Measurements from ENCODE around the gene SYT1.

Gene SYT1

GRCh38 chr12:79298506-79298905, 433.9 kb downstream of the SYT1 start:
- DNase-seq (ENCODE audit: low read depth), result no peak
- no peak overlapping the region for H3K4me3 ChIP-seq (ENCODE audit: low read depth, low read length)
- TF ChIP-seq, protein P1, sequence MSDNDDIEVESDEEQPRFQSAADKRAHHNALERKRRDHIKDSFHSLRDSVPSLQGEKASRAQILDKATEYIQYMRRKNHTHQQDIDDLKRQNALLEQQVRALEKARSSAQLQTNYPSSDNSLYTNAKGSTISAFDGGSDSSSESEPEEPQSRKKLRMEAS (IDR thresholded peaks at IDR 0.05; ENCODE audit: low read depth, low read length), result no peak
- TF ChIP-seq POLR2A (IDR thresholded peaks at IDR 0.05; ENCODE audit: extremely low read depth, insufficient read length), result no peak
- TF ChIP-seq MYC (IDR thresholded peaks at IDR 0.05; ENCODE audit: low read depth, low read length), result no peak
- TF ChIP-seq, protein P2, sequence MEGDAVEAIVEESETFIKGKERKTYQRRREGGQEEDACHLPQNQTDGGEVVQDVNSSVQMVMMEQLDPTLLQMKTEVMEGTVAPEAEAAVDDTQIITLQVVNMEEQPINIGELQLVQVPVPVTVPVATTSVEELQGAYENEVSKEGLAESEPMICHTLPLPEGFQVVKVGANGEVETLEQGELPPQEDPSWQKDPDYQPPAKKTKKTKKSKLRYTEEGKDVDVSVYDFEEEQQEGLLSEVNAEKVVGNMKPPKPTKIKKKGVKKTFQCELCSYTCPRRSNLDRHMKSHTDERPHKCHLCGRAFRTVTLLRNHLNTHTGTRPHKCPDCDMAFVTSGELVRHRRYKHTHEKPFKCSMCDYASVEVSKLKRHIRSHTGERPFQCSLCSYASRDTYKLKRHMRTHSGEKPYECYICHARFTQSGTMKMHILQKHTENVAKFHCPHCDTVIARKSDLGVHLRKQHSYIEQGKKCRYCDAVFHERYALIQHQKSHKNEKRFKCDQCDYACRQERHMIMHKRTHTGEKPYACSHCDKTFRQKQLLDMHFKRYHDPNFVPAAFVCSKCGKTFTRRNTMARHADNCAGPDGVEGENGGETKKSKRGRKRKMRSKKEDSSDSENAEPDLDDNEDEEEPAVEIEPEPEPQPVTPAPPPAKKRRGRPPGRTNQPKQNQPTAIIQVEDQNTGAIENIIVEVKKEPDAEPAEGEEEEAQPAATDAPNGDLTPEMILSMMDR (IDR thresholded peaks at IDR 0.05; ENCODE audit: low read depth, low read length), result no peak

- no peak for DNase-seq (ENCODE audit: low read depth)
- TF ChIP-seq, protein P2 (IDR thresholded peaks at IDR 0.05; ENCODE audit: low read depth, low read length), result no peak
- TF ChIP-seq MYC (IDR thresholded peaks at IDR 0.05; ENCODE audit: low read depth, low read length), result no peak
- no peak overlapping the region for H3K4me3 ChIP-seq (ENCODE audit: low read depth, low read length)
These were observed 435.0 kb downstream of the SYT1 start for GRCh38 chr12:79299447-79300198.

DNA sequence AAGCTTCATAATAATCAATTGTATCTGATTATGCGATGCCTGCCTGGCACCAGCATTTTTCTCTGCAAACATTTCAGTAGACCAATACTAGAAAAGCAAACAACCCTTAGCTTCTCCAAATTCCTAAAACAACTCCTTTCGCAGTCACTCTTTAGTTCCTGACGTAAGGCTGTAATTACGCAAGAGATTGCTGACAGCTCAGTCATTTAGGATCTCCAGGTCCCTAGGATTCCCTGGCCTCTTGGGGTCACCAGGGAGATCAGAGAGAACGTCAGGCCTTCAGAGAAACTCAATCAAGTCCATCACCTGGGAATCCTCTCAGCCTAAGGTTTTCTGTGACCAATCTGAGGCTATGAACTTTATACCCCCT, 435.6 kb downstream of the SYT1 start:
- H3K4me3 ChIP-seq (ENCODE audit: low read depth, low read length), result no peak overlapping the region

DNA sequence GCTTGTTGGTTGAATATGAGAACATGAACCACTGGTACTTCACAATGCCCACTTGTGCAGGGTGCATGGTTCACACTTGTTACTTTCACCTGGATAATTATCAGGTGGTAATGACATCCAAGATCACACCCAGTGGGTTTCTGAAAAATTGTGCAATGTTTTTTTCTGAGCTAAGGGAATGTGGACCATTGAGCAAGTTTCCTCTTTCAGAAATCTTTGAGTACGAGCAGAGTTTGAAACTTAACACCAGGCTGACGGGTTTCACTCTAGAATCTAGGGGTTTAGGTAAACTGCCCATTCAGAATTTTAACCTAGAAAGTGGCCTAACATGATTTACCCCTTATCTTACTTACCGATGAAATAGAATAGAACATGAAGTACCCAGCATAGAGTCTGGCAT, 436.6 kb downstream of the SYT1 start:
- DNase-seq (ENCODE audit: low read depth), result no peak
- H3K4me3 ChIP-seq (ENCODE audit: low read depth, low read length), result no peak overlapping the region
- TF ChIP-seq, protein P2 (IDR thresholded peaks at IDR 0.05; ENCODE audit: low read depth, low read length), result no peak
- TF ChIP-seq, protein P1 (IDR thresholded peaks at IDR 0.05; ENCODE audit: low read depth, low read length), result no peak
- TF ChIP-seq POLR2A (IDR thresholded peaks at IDR 0.05; ENCODE audit: extremely low read depth, insufficient read length) (no peak), MYC (IDR thresholded peaks at IDR 0.05; ENCODE audit: low read depth, low read length) (no peak)

More for the DNA sequence above, 435.6 kb downstream of the SYT1 start:
- peak; percentile 8 for DNase-seq (ENCODE audit: low read depth)
- TF ChIP-seq POLR2A (IDR thresholded peaks at IDR 0.05; ENCODE audit: extremely low read depth, insufficient read length) (no peak), MYC (IDR thresholded peaks at IDR 0.05; ENCODE audit: low read depth, low read length) (no peak)
- TF ChIP-seq, protein P1 (IDR thresholded peaks at IDR 0.05; ENCODE audit: low read depth, low read length), result no peak

DNA sequence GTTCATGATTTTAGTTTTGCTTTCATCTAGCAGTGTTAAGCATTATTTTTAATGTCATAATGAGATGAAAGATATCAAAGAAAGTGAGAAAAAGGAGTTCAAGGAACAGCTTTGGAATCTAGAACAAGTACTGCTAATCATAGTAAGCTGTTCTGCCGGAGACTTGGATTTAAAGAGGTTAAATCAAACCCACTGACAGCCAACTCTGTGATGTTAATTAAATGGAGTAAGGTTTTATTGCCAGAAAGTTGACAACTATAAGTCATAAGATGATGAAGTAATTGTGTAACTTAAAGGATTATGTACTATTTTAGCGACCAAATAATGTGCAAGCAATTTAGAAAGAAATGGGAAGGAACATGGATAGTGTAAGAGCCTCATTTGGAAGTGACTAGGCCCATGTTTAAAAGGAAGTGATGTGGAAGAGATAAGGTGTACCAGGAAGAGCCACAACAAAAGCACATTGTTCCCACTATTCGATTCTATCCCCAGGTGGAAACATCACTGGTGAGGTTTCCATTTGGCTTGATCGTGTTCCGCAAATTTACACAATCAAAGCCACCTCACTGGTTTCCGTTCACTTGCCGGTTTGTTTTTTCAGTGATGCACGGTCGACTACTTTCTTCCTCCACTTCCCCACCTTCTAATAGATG, 437.7 kb downstream of the SYT1 start:
- H3K4me3 ChIP-seq (ENCODE audit: low read depth, low read length), result no peak overlapping the region
- TF ChIP-seq, protein P2 (IDR thresholded peaks at IDR 0.05; ENCODE audit: low read depth, low read length), result no peak
- TF ChIP-seq MYC (IDR thresholded peaks at IDR 0.05; ENCODE audit: low read depth, low read length), result no peak
- TF ChIP-seq, protein P1 (IDR thresholded peaks at IDR 0.05; ENCODE audit: low read depth, low read length), result no peak
- DNase-seq (ENCODE audit: low read depth), result no peak

DNA sequence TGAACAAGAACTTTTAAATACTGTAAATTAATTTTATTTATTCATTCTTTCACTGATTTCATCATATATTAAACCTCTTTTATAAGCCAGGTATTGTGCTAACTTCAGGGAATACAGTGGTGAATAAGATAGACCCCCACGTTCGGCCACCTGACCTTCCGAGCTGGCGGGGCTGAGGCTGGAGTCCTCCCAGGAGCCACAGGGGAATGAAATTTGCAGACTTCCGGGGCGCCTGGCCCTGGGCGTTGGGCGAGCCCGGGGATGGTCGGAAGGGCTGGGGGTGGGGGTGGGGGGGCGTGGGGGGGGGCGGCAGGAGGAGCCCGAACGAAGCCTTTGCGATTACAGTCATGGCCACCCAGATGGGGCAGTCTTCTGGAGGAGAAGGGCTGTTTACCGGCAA, 442.8 kb downstream of the SYT1 start:
- no peak overlapping the region for H3K4me3 ChIP-seq (ENCODE audit: low read depth, low read length)
- TF ChIP-seq POLR2A (IDR thresholded peaks at IDR 0.05; ENCODE audit: extremely low read depth, insufficient read length), result no peak
- TF ChIP-seq, protein P2 (IDR thresholded peaks at IDR 0.05; ENCODE audit: low read depth, low read length), result no peak
- no peak for TF ChIP-seq MYC (IDR thresholded peaks at IDR 0.05; ENCODE audit: low read depth, low read length)
- TF ChIP-seq, protein P1 (IDR thresholded peaks at IDR 0.05; ENCODE audit: low read depth, low read length), result no peak
- DNase-seq (ENCODE audit: low read depth), result no peak
